Measurements from ENCODE around the gene ESR1.

ESR1 gene

GRCh38 chr6:152143359-152143758 lies 335.9 kb downstream of the ESR1 start:
- no peak overlapping the region for H3K4me3 ChIP-seq (ENCODE audit: low read length)
- DNase-seq (ENCODE audit: low read depth, low spot score): no peak

GRCh38 chr6:152146385-152146784 lies 338.9 kb downstream of the ESR1 start:
- no peak for DNase-seq (ENCODE audit: low read depth, low spot score)
- no peak overlapping the region for H3K4me3 ChIP-seq (ENCODE audit: low read length)

- H3K4me3 ChIP-seq (ENCODE audit: low read length): no peak overlapping the region
- no peak for DNase-seq (ENCODE audit: low read depth, low spot score)
These were observed 339.8 kb downstream of the ESR1 start for GRCh38 chr6:152147269-152147668.

- no peak overlapping the region for H3K4me3 ChIP-seq (ENCODE audit: low read length)
- DNase-seq (ENCODE audit: low read depth, low spot score): no peak
These were observed 340.9 kb downstream of the ESR1 start for GRCh38 chr6:152148412-152148811.

- H3K4me3 ChIP-seq (ENCODE audit: low read length): no peak overlapping the region
- no peak for DNase-seq (ENCODE audit: low read depth, low spot score)
These were observed 342.7 kb downstream of the ESR1 start for GRCh38 chr6:152150196-152150595.

GRCh38 chr6:152151920-152152319 lies 344.4 kb downstream of the ESR1 start:
- no peak overlapping the region for H3K4me3 ChIP-seq (ENCODE audit: low read length)
- DNase-seq (ENCODE audit: low read depth, low spot score): no peak

- DNase-seq (ENCODE audit: low read depth, low spot score): no peak
- H3K4me3 ChIP-seq (ENCODE audit: low read length): no peak overlapping the region
These were observed 347.3 kb downstream of the ESR1 start for GRCh38 chr6:152154559-152155356.

- DNase-seq (ENCODE audit: low read depth, low spot score): no peak
- no peak overlapping the region for H3K4me3 ChIP-seq (ENCODE audit: low read length)
These were observed 348.3 kb downstream of the ESR1 start for GRCh38 chr6:152155792-152156191.

- no peak for DNase-seq (ENCODE audit: low read depth, low spot score)
- H3K4me3 ChIP-seq (ENCODE audit: low read length): no peak overlapping the region
These were observed 352.9 kb downstream of the ESR1 start for GRCh38 chr6:152160346-152160745.

GRCh38 chr6:152161501-152161900 lies 354.0 kb downstream of the ESR1 start:
- H3K4me3 ChIP-seq (ENCODE audit: low read length): no peak overlapping the region
- no peak for DNase-seq (ENCODE audit: low read depth, low spot score)

GRCh38 chr6:152164957-152165356 lies 357.5 kb downstream of the ESR1 start:
- no peak overlapping the region for H3K4me3 ChIP-seq (ENCODE audit: low read length)
- DNase-seq (ENCODE audit: low read depth, low spot score): no peak

- H3K4me3 ChIP-seq (ENCODE audit: low read length): no peak overlapping the region
- DNase-seq (ENCODE audit: low read depth, low spot score): no peak
These were observed 359.0 kb downstream of the ESR1 start for GRCh38 chr6:152166497-152166896.

GRCh38 chr6:152166897-152167296 lies 359.4 kb downstream of the ESR1 start:
- no peak for DNase-seq (ENCODE audit: low read depth, low spot score)
- H3K4me3 ChIP-seq (ENCODE audit: low read length): no peak overlapping the region

GRCh38 chr6:152167641-152168603 lies 360.4 kb downstream of the ESR1 start:
- H3K4me3 ChIP-seq (ENCODE audit: low read length): no peak overlapping the region
- no peak for DNase-seq (ENCODE audit: low read depth, low spot score)

- no peak for DNase-seq (ENCODE audit: low read depth, low spot score)
- no peak overlapping the region for H3K4me3 ChIP-seq (ENCODE audit: low read length)
These were observed 362.8 kb downstream of the ESR1 start for GRCh38 chr6:152170313-152170701.

GRCh38 chr6:152170702-152171667 lies 363.5 kb downstream of the ESR1 start:
- no peak overlapping the region for H3K4me3 ChIP-seq (ENCODE audit: low read length)
- DNase-seq (ENCODE audit: low read depth, low spot score): no peak

GRCh38 chr6:152173321-152173720 lies 365.8 kb downstream of the ESR1 start:
- no peak for DNase-seq (ENCODE audit: low read depth, low spot score)
- no peak overlapping the region for H3K4me3 ChIP-seq (ENCODE audit: low read length)

- no peak for DNase-seq (ENCODE audit: low read depth, low spot score)
- no peak overlapping the region for H3K4me3 ChIP-seq (ENCODE audit: low read length)
These were observed 366.5 kb downstream of the ESR1 start for GRCh38 chr6:152173957-152174356.

- DNase-seq (ENCODE audit: low read depth, low spot score): no peak
- no peak overlapping the region for H3K4me3 ChIP-seq (ENCODE audit: low read length)
These were observed 368.8 kb downstream of the ESR1 start for GRCh38 chr6:152176268-152176667.

Measured in Jurkat, Clone E6-1 (cell line).